IMR-90 (cell line): ENCODE results near the gene WDR27. TPM values are rescaled to one million over a fixed set of nuclear protein-coding genes. Genes with fewer than 3 reads are reported as not detected.

Experiments used
- ATAC-seq: fragments of 200-7000 bp; cut with Tn5 transposase; 2 replicates; pipeline ENCODE4 v1.9.1; 2020; ENCODE audit warnings: low read depth, mild to moderate bottlenecking, moderate library complexity
- BruUV-seq: library from RNA; stranded (reverse); fragments of 400-500 nt; replicated peaks from 2 replicates; lab custom pipeline; 2021; lab: Mats Ljungman, UMichigan
- CTCF ChIA-PET: fragments of 300-600 bp; formaldehyde crosslinking; extraction: SDS; loops from one replicate; lab custom pipeline; 2021; ENCODE audit warnings: antibody characterized with exemption; lab: Yijun Ruan, JAX
- POLR2A ChIA-PET: fragments of 300-600 bp; sonication (Branson Sonifier 250); formaldehyde crosslinking; loops from one replicate; lab custom pipeline; 2022; ENCODE audit warnings: antibody characterized with exemption; ENCODE audit not compliant: unreplicated experiment; lab: Charles Lee
- DNase-seq: peaks from one replicate; pipeline ENCODE4 v3.0.0; 2013
- H2AFZ ChIP-seq: replicated peaks from 2 replicates; pipeline ENCODE3; 2013; ENCODE audit warnings: low read length, mild to moderate bottlenecking; ENCODE audit not compliant: poor library complexity
- H2AK5ac ChIP-seq: 2 replicates; pipeline ENCODE4 v1.6.1; 2013; ENCODE audit warnings: low read depth, low read length, inconsistent platforms
- H2AK9ac ChIP-seq: replicated peaks from 2 replicates; pipeline ENCODE3; 2013; ENCODE audit warnings: mild to moderate bottlenecking, low read depth, low read length, moderate library complexity; ENCODE audit not compliant: poor library complexity
- H2BK120ac ChIP-seq: 2 replicates; pipeline ENCODE4 v1.6.1; 2013; ENCODE audit warnings: low read depth, low read length, inconsistent platforms
- H2BK15ac ChIP-seq: 3 replicates; pipeline ENCODE4 v1.6.1; 2013; ENCODE audit warnings: low read depth, low read length, inconsistent platforms
- H2BK20ac ChIP-seq: 2 replicates; pipeline ENCODE4 v1.6.1; 2013; ENCODE audit warnings: low read depth, mild to moderate bottlenecking, inconsistent platforms, low read length, moderate library complexity
- H2BK5ac ChIP-seq: 2 replicates; pipeline ENCODE4 v1.6.1; 2013; ENCODE audit warnings: mild to moderate bottlenecking, low read depth, low read length, inconsistent platforms; ENCODE audit not compliant: poor library complexity, severe bottlenecking
- H3K14ac ChIP-seq: replicated peaks from 2 replicates; pipeline ENCODE4 v1.6.1; 2013; ENCODE audit warnings: low read depth, low read length, inconsistent platforms
- H3K18ac ChIP-seq: 2 replicates; pipeline ENCODE4 v1.6.1; 2013; ENCODE audit warnings: low read depth, low read length, control low read depth
- H3K23ac ChIP-seq: 2 replicates; pipeline ENCODE4 v1.6.1; 2013; ENCODE audit warnings: low read depth, low read length, inconsistent platforms
- H3K27ac ChIP-seq: 2 replicates; pipeline ENCODE4 v1.5.1; 2013; ENCODE audit warnings: mild to moderate bottlenecking, control low read depth, low read length; ENCODE audit not compliant: insufficient read depth
- H3K27me3 ChIP-seq: 2 replicates; pipeline ENCODE4 v1.6.1; 2013; ENCODE audit warnings: low read length; ENCODE audit not compliant: control insufficient read depth, insufficient read depth
- H3K36me3 ChIP-seq: 2 replicates; pipeline ENCODE4 v1.6.1; 2013; ENCODE audit warnings: low read length, mixed read lengths; ENCODE audit not compliant: control insufficient read depth, insufficient read depth
- H3K4ac ChIP-seq: 2 replicates; pipeline ENCODE4 v1.6.1; 2013; ENCODE audit warnings: low read depth, low read length, inconsistent platforms
- H3K4me1 ChIP-seq: 2 replicates; pipeline ENCODE4 v1.6.1; 2013; ENCODE audit warnings: low read length, mixed read lengths; ENCODE audit not compliant: control insufficient read depth, insufficient read depth
- H3K4me2 ChIP-seq: 2 replicates; pipeline ENCODE4 v1.6.1; 2013; ENCODE audit warnings: low read depth, mild to moderate bottlenecking, control low read depth, low read length, moderate library complexity
- H3K4me3 ChIP-seq: 2 replicates; pipeline ENCODE4 v1.5.1; 2013; ENCODE audit warnings: low read depth, mild to moderate bottlenecking, control low read depth, low read length, moderate library complexity; ENCODE audit not compliant: insufficient read depth
- H3K56ac ChIP-seq: 2 replicates; pipeline ENCODE4 v1.6.1; 2013; ENCODE audit warnings: low read length, inconsistent platforms; ENCODE audit not compliant: insufficient read depth; ENCODE audit errors: extremely low read depth
- H3K79me1 ChIP-seq, 2 experiments: 2 replicates each; pipeline ENCODE4 v1.6.1; 2013; ENCODE audit warnings: low read length in 2 of 2, inconsistent platforms in 1 of 2, low read depth in 1 of 2
- H3K9ac ChIP-seq: 2 replicates; pipeline ENCODE4 v1.6.1; 2013; ENCODE audit warnings: low read depth, low read length, control low read depth
- H3K9me1 ChIP-seq: 2 replicates; pipeline ENCODE4 v1.6.1; 2013; ENCODE audit warnings: low read length, inconsistent platforms; ENCODE audit not compliant: insufficient read depth
- H3K9me3 ChIP-seq: 2 replicates; pipeline ENCODE4 v1.6.1; 2013; ENCODE audit warnings: low read length; ENCODE audit not compliant: control insufficient read depth, insufficient read depth
- H4K20me1 ChIP-seq: 2 replicates; pipeline ENCODE4 v1.6.1; 2013; ENCODE audit warnings: low read length, inconsistent platforms; ENCODE audit not compliant: insufficient read depth
- H4K5ac ChIP-seq: 2 replicates; pipeline ENCODE4 v1.6.1; 2013; ENCODE audit warnings: mild to moderate bottlenecking, low read depth, low read length, control low read depth
- H4K8ac ChIP-seq, 2 experiments: 2 replicates each; pipeline ENCODE4 v1.6.1; 2013; ENCODE audit warnings: low read depth in 2 of 2, low read length in 2 of 2, control low read depth in 1 of 2, inconsistent platforms in 1 of 2
- H4K91ac ChIP-seq: 2 replicates; pipeline ENCODE4 v1.6.1; 2013; ENCODE audit warnings: low read depth, low read length, inconsistent platforms; ENCODE audit not compliant: insufficient read depth
- CEBPB ChIP-seq: IDR thresholded peaks from 2 replicates; pipeline ENCODE4 v1.6.1; 2012; ENCODE audit warnings: low read depth, low read length, improper control_type of control experiment
- CHD1 ChIP-seq: IDR thresholded peaks from 2 replicates; pipeline ENCODE4 v1.6.1; 2012; ENCODE audit warnings: low read depth, low read length, improper control_type of control experiment
- FOS ChIP-seq: fragments of 150-350 bp; IDR thresholded peaks from 2 replicates; pipeline ENCODE4 v1.6.1; 2016; ENCODE audit warnings: low read depth, low read length
- MAFK ChIP-seq: IDR thresholded peaks from 2 replicates; pipeline ENCODE4 v1.6.1; 2012; ENCODE audit warnings: low read depth, low read length, improper control_type of control experiment
- MAZ ChIP-seq: IDR thresholded peaks from 2 replicates; pipeline ENCODE4 v1.6.1; 2012; ENCODE audit warnings: low read depth, mild to moderate bottlenecking, low read length, improper control_type of control experiment, moderate library complexity, borderline replicate concordance
- MXI1 ChIP-seq: IDR thresholded peaks from 2 replicates; pipeline ENCODE4 v1.6.1; 2012; ENCODE audit warnings: low read depth, mild to moderate bottlenecking, low read length, moderate library complexity, borderline replicate concordance
- NFE2L2 ChIP-seq: fragments of 150-350 bp; IDR thresholded peaks from 2 replicates; pipeline ENCODE4 v1.6.1; 2016; ENCODE audit warnings: low read depth, mild to moderate bottlenecking, low read length
- POLR2A ChIP-seq: IDR thresholded peaks from 2 replicates; pipeline ENCODE4 v1.6.1; 2012; ENCODE audit warnings: mild to moderate bottlenecking, low read depth, low read length
- RAD21 ChIP-seq: IDR thresholded peaks from 2 replicates; pipeline ENCODE4 v1.6.1; 2012; ENCODE audit warnings: low read length, improper control_type of control experiment
- RCOR1 ChIP-seq: IDR thresholded peaks from 2 replicates; pipeline ENCODE4 v1.6.1; 2012; ENCODE audit warnings: mild to moderate bottlenecking, low read length, improper control_type of control experiment; ENCODE audit not compliant: insufficient replicate concordance
- RFX5 ChIP-seq: IDR thresholded peaks from 2 replicates; pipeline ENCODE4 v1.8.0; 2012; ENCODE audit warnings: low read depth, mild to moderate bottlenecking, low read length, moderate library complexity
- SMC3 ChIP-seq: fragments of 150-350 bp; IDR thresholded peaks from 2 replicates; pipeline ENCODE4 v1.6.1; 2016; ENCODE audit warnings: low read depth, mild to moderate bottlenecking, antibody characterized with exemption, low read length, moderate library complexity
- WGBS, 2 experiments: methylation state at CpG; one replicate each; pipeline versions ENCODE4 v1.1.5 to v1.1.7; 2013; ENCODE audit warnings: missing lambda C conversion rate in 2 of 2; ENCODE audit not compliant: insufficient read length in 1 of 2; ENCODE audit errors: extremely low coverage in 2 of 2; 5-methylcytosine and 5-hydroxymethylcytosine counted together
- dilution Hi-C: fragments of 300-500 bp; cut with HindIII; formaldehyde crosslinking; loops from one replicate; pipeline ENCODE4 v1.14.3; 2018; ENCODE audit warnings: low sequenced_read_pairs; ENCODE audit not compliant: unreplicated experiment
- in situ Hi-C: fragments of 300-500 bp; cut with MboI; formaldehyde crosslinking; loops from 3 replicates; pipeline ENCODE4 v1.14.3; 2019; ENCODE audit warnings: low sequenced_read_pairs, inconsistent platforms, mixed read lengths
- intact Hi-C: fragments of 100-400 bp; cut with micrococcal nuclease; formaldehyde crosslinking; loops from 2 replicates; pipeline ENCODE4 v1.10.0; 2022
- polyA plus RNA-seq, 3 experiments: library from polyadenylated mRNA; depleted of rRNA; stranded (reverse); fragments of >200 nt; gene quantifications; 2 replicates each; pipeline ENCODE4 v1.2.3, GENCODE V29; 2012; ENCODE audit warnings: low replicate concordance in 1 of 3
- total RNA-seq: library from RNA; depleted of rRNA; stranded (reverse); fragments of >200 nt; gene quantifications from 2 replicates; pipeline ENCODE4 v1.2.3, GENCODE V29; 2012
- TF ChIP-seq, protein P1 (sequence below): conservative IDR thresholded peaks from 2 replicates; pipeline ENCODE4 v1.5.1; 2012; ENCODE audit warnings: mild to moderate bottlenecking, low read depth, low read length, improper control_type of control experiment
- TF ChIP-seq, protein P2 (sequence below): fragments of 150-350 bp; IDR thresholded peaks from 2 replicates; pipeline ENCODE4 v1.6.1; 2017; ENCODE audit warnings: mild to moderate bottlenecking, antibody characterized with exemption, low read length, low read depth

WDR27 gene
- total and polyA plus RNA-seq, 2 of the 4 experiments (the other 2 are of a cell fraction): 7.0 to 18.5 TPM

DNA sequence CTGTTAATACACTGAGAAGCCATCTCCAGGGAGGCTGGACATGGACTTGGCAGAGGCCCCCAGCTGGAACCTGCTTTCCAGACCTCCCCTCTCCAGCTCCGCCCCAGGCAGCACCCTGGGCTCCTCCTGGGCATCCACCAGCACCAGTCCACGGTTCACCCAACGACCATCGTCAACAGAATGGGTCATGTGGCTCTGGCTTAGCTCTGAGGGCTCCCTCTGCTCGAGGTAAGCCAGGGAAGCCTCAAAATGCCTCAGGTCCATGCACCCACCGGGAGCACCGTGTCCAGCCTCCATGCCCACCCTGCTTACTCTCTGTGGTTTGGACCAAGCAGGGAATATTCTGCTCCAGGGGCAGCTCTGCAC is 40.5 kb downstream of the WDR27 start:
- in situ Hi-C loops: no loop called here
- BruUV-seq: no TSS peak
- no peak overlapping the region for H3K4ac ChIP-seq

More for the DNA sequence above, 40.5 kb downstream of the WDR27 start:
- TF ChIP-seq MXI1 (no peak), RAD21 (no peak), RCOR1 (no peak), MAZ (no peak), POLR2A (no peak), CHD1 (no peak), RFX5 (no peak), FOS (no peak), MAFK (no peak), NFE2L2 (no peak), SMC3 (no peak), CEBPB (no peak)
- TF ChIP-seq, protein P1, sequence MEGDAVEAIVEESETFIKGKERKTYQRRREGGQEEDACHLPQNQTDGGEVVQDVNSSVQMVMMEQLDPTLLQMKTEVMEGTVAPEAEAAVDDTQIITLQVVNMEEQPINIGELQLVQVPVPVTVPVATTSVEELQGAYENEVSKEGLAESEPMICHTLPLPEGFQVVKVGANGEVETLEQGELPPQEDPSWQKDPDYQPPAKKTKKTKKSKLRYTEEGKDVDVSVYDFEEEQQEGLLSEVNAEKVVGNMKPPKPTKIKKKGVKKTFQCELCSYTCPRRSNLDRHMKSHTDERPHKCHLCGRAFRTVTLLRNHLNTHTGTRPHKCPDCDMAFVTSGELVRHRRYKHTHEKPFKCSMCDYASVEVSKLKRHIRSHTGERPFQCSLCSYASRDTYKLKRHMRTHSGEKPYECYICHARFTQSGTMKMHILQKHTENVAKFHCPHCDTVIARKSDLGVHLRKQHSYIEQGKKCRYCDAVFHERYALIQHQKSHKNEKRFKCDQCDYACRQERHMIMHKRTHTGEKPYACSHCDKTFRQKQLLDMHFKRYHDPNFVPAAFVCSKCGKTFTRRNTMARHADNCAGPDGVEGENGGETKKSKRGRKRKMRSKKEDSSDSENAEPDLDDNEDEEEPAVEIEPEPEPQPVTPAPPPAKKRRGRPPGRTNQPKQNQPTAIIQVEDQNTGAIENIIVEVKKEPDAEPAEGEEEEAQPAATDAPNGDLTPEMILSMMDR: no peak
- TF ChIP-seq, protein P2, sequence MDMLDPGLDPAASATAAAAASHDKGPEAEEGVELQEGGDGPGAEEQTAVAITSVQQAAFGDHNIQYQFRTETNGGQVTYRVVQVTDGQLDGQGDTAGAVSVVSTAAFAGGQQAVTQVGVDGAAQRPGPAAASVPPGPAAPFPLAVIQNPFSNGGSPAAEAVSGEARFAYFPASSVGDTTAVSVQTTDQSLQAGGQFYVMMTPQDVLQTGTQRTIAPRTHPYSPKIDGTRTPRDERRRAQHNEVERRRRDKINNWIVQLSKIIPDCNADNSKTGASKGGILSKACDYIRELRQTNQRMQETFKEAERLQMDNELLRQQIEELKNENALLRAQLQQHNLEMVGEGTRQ: no peak
- no peak overlapping the region for H3K4me2 ChIP-seq
- intact Hi-C loops (no loop called here), dilution Hi-C loops (no loop called here)
- H3K9me3 ChIP-seq: no peaks in the 10 kb centered on the region
- no peaks in the 10 kb centered on the region for H3K27me3 ChIP-seq
- no peak overlapping the region for H2AK5ac ChIP-seq
- no peak overlapping the region for H2BK120ac ChIP-seq
- ATAC-seq (no peak), DNase-seq (no peak)
- no peak overlapping the region for H2BK20ac ChIP-seq
- H3K9ac ChIP-seq: no peak overlapping the region
- no peak overlapping the region for H4K91ac ChIP-seq
- no peaks in the 10 kb centered on the region for H3K79me1 ChIP-seq
- no peak overlapping the region for H3K23ac ChIP-seq
- no peaks in the 10 kb centered on the region for H3K4me1 ChIP-seq
- no peak overlapping the region for H3K27ac ChIP-seq
- H3K18ac ChIP-seq: no peak overlapping the region
- WGBS, 2 experiments: 100% methylated on average over 3 of the region's 7 CpGs; no CpG with 5 or more reads in 1 of the 2 experiments
- H2AFZ ChIP-seq: no peak overlapping the region
- no peak overlapping the region for H4K5ac ChIP-seq
- no peak overlapping the region for H3K4me3 ChIP-seq
- H4K8ac ChIP-seq: no peak overlapping the region
- H3K36me3 ChIP-seq: peaks cover 52% of the 10 kb centered on the region
- H4K20me1 ChIP-seq: no peaks in the 10 kb centered on the region
- no peak overlapping the region for H2BK15ac ChIP-seq
- no peak overlapping the region for H3K14ac ChIP-seq
- H3K9me1 ChIP-seq: no peaks in the 10 kb centered on the region; the same call in 1 of the 2 replicates
- no peak overlapping the region for H3K56ac ChIP-seq
- H2AK9ac ChIP-seq: no peak overlapping the region
- ChIA-PET POLR2A (no interaction called here), CTCF (no interaction called here)
- H2BK5ac ChIP-seq: no peak overlapping the region
